ENCODE data around the gene RANBP17. TPM values are rescaled to one million over a fixed set of nuclear protein-coding genes. Genes with fewer than 3 reads are reported as not detected.
"Not testable (repeated sequence)": the region's sequence is repeated elsewhere in the genome, so short reads cannot be mapped to it uniquely, and the experiment has no call there.

The RANBP17 gene
- polyA plus RNA-seq, 4 donors, result 0.67 to 6.1 (median 1.2) TPM

- WGBS, 3 donors, result 19 to 64% (median 35%) methylated on average over 5 of the region's 5 CpGs
- FAIRE-seq (no peak), DNase-seq (peak; percentile 33 to 73)
Measured at GRCh38 chr5:170937914-170938313, 76.1 kb downstream of the RANBP17 start.

GRCh38 chr5:170939178-170939577 lies 77.4 kb downstream of the RANBP17 start:
- no peak for FAIRE-seq
- Histone ChIP-seq H3K4me3 (ENCODE audit: low read depth in 1 of 3, low read length in 3 of 3) (no peak overlapping the region), H3K36me3 (ENCODE audit: control insufficient read depth in 3 of 3, insufficient read depth in 2 of 3, low read depth in 1 of 3, low read length in 3 of 3) (no peaks in the 10 kb centered on the region), H3K27me3 (ENCODE audit: control insufficient read depth in 3 of 3, insufficient read depth in 3 of 3, low read length in 3 of 3) (no peaks in the 10 kb centered on the region), H3K4me1 (ENCODE audit: control insufficient read depth in 3 of 3, insufficient read depth in 2 of 3, low read depth in 1 of 3, low read length in 2 of 3) (no peaks in the 10 kb centered on the region), H3K9me3 (ENCODE audit: control insufficient read depth in 2 of 2, insufficient read depth in 1 of 2, low read depth in 1 of 2, low read length in 1 of 2) (no peaks in the 10 kb centered on the region), H3K27ac (ENCODE audit: low read depth in 1 of 3, low read length in 2 of 3) (no peak overlapping the region)
- DNase-seq, result no peak
- WGBS, 3 donors, result 77 to 86% (median 83%) methylated on average over 8 of the region's 8 CpGs

More at GRCh38 chr5:170937914-170938313, 76.1 kb downstream of the RANBP17 start:
- no peak overlapping the region for H3K4me3 ChIP-seq (ENCODE audit: low read depth in 1 of 3, low read length in 3 of 3)
- no peak overlapping the region for H3K27ac ChIP-seq (ENCODE audit: low read depth in 1 of 3, low read length in 2 of 3)
- H3K9me3 ChIP-seq (ENCODE audit: control insufficient read depth in 2 of 2, insufficient read depth in 1 of 2, low read depth in 1 of 2, low read length in 1 of 2), result no peaks in the 10 kb centered on the region
- H3K36me3 ChIP-seq (ENCODE audit: control insufficient read depth in 3 of 3, insufficient read depth in 2 of 3, low read depth in 1 of 3, low read length in 3 of 3), result no peaks in the 10 kb centered on the region
- no peaks in the 10 kb centered on the region for H3K27me3 ChIP-seq (ENCODE audit: control insufficient read depth in 3 of 3, insufficient read depth in 3 of 3, low read length in 3 of 3)
- no peaks in the 10 kb centered on the region for H3K4me1 ChIP-seq (ENCODE audit: control insufficient read depth in 3 of 3, insufficient read depth in 2 of 3, low read depth in 1 of 3, low read length in 2 of 3)

GRCh38 chr5:170941788-170942187 lies 80.0 kb downstream of the RANBP17 start:
- Histone ChIP-seq H3K27me3 (ENCODE audit: control insufficient read depth in 3 of 3, insufficient read depth in 3 of 3, low read length in 3 of 3) (no peaks in the 10 kb centered on the region), H3K9me3 (ENCODE audit: control insufficient read depth in 2 of 2, insufficient read depth in 1 of 2, low read depth in 1 of 2, low read length in 1 of 2) (no peaks in the 10 kb centered on the region), H3K4me1 (ENCODE audit: control insufficient read depth in 3 of 3, insufficient read depth in 2 of 3, low read depth in 1 of 3, low read length in 2 of 3) (no peaks in the 10 kb centered on the region), H3K4me3 (ENCODE audit: low read depth in 1 of 3, low read length in 3 of 3) (no peak overlapping the region), H3K36me3 (ENCODE audit: control insufficient read depth in 3 of 3, insufficient read depth in 2 of 3, low read depth in 1 of 3, low read length in 3 of 3) (no peaks in the 10 kb centered on the region), H3K27ac (ENCODE audit: low read depth in 1 of 3, low read length in 2 of 3) (no peak overlapping the region)
- DNase-seq, result no peak
- no peak for FAIRE-seq
- 92 to 94% (median 93%) methylated on average over 8 of the region's 8 CpGs for WGBS, 3 donors

GRCh38 chr5:170945275-170945674 lies 83.5 kb downstream of the RANBP17 start:
- Histone ChIP-seq H3K36me3 (ENCODE audit: control insufficient read depth in 3 of 3, insufficient read depth in 2 of 3, low read depth in 1 of 3, low read length in 3 of 3) (peaks cover 0 to 3% (median 0%) of the 10 kb centered on the region in 3 donors), H3K4me3 (ENCODE audit: low read depth in 1 of 3, low read length in 3 of 3) (no peak overlapping the region), H3K27me3 (ENCODE audit: control insufficient read depth in 3 of 3, insufficient read depth in 3 of 3, low read length in 3 of 3) (no peaks in the 10 kb centered on the region), H3K9me3 (ENCODE audit: control insufficient read depth in 2 of 2, insufficient read depth in 1 of 2, low read depth in 1 of 2, low read length in 1 of 2) (no peaks in the 10 kb centered on the region), H3K4me1 (ENCODE audit: control insufficient read depth in 3 of 3, insufficient read depth in 2 of 3, low read depth in 1 of 3, low read length in 2 of 3) (no peaks in the 10 kb centered on the region), H3K27ac (ENCODE audit: low read depth in 1 of 3, low read length in 2 of 3) (no peak overlapping the region)
- FAIRE-seq (no peak), DNase-seq (no peak)
- 76 to 85% (median 84%) methylated on average over 3 of the region's 3 CpGs for WGBS, 3 donors

GRCh38 chr5:170960567-170960966 lies 98.7 kb downstream of the RANBP17 start:
- Histone ChIP-seq H3K4me3 (ENCODE audit: low read depth in 1 of 3, low read length in 3 of 3) (no peak overlapping the region), H3K9me3 (ENCODE audit: control insufficient read depth in 2 of 2, insufficient read depth in 1 of 2, low read depth in 1 of 2, low read length in 1 of 2) (no peaks in the 10 kb centered on the region), H3K4me1 (ENCODE audit: control insufficient read depth in 3 of 3, insufficient read depth in 2 of 3, low read depth in 1 of 3, low read length in 2 of 3) (no peaks in the 10 kb centered on the region), H3K27ac (ENCODE audit: low read depth in 1 of 3, low read length in 2 of 3) (no peak overlapping the region), H3K27me3 (ENCODE audit: control insufficient read depth in 3 of 3, insufficient read depth in 3 of 3, low read length in 3 of 3) (no peaks in the 10 kb centered on the region), H3K36me3 (ENCODE audit: control insufficient read depth in 3 of 3, insufficient read depth in 2 of 3, low read depth in 1 of 3, low read length in 3 of 3) (peaks cover 0 to 3% (median 0%) of the 10 kb centered on the region in 3 donors)
- FAIRE-seq, result no peak
- 12 to 42% (median 35%) methylated on average over 3 of the region's 3 CpGs for WGBS, 3 donors
- peak in 1 of 2 donors; percentile 8 for DNase-seq

- H3K4me1 ChIP-seq (ENCODE audit: control insufficient read depth in 3 of 3, insufficient read depth in 2 of 3, low read depth in 1 of 3, low read length in 2 of 3), result no peaks in the 10 kb centered on the region
- no peaks in the 10 kb centered on the region for H3K9me3 ChIP-seq (ENCODE audit: control insufficient read depth in 2 of 2, insufficient read depth in 1 of 2, low read depth in 1 of 2, low read length in 1 of 2)
- no peak overlapping the region for H3K27ac ChIP-seq (ENCODE audit: low read depth in 1 of 3, low read length in 2 of 3)
- 81 to 88% (median 85%) methylated on average over 5 of the region's 5 CpGs for WGBS, 3 donors
- H3K27me3 ChIP-seq (ENCODE audit: control insufficient read depth in 3 of 3, insufficient read depth in 3 of 3, low read length in 3 of 3), result no peaks in the 10 kb centered on the region
- no peak for FAIRE-seq
- no peak for DNase-seq
- H3K36me3 ChIP-seq (ENCODE audit: control insufficient read depth in 3 of 3, insufficient read depth in 2 of 3, low read depth in 1 of 3, low read length in 3 of 3), result peaks cover 0 to 3% (median 0%) of the 10 kb centered on the region in 3 donors
- H3K4me3 ChIP-seq (ENCODE audit: low read depth in 1 of 3, low read length in 3 of 3), result no peak overlapping the region
Measured at GRCh38 chr5:170963521-170963920, 101.7 kb downstream of the RANBP17 start.

GRCh38 chr5:170974461-170974860 lies 112.6 kb downstream of the RANBP17 start:
- no peak for DNase-seq
- Histone ChIP-seq H3K4me1 (ENCODE audit: control insufficient read depth in 3 of 3, insufficient read depth in 2 of 3, low read depth in 1 of 3, low read length in 2 of 3) (no peaks in the 10 kb centered on the region), H3K4me3 (ENCODE audit: low read depth in 1 of 3, low read length in 3 of 3) (no peak overlapping the region), H3K9me3 (ENCODE audit: control insufficient read depth in 2 of 2, insufficient read depth in 1 of 2, low read depth in 1 of 2, low read length in 1 of 2) (peaks cover 0 to 2% of the 10 kb centered on the region in 2 donors), H3K36me3 (ENCODE audit: control insufficient read depth in 3 of 3, insufficient read depth in 2 of 3, low read depth in 1 of 3, low read length in 3 of 3) (peaks cover 0 to 4% (median 0%) of the 10 kb centered on the region in 3 donors), H3K27ac (ENCODE audit: low read depth in 1 of 3, low read length in 2 of 3) (no peak overlapping the region), H3K27me3 (ENCODE audit: control insufficient read depth in 3 of 3, insufficient read depth in 3 of 3, low read length in 3 of 3) (no peaks in the 10 kb centered on the region)
- no peak for FAIRE-seq

- not testable (repeated sequence) for H3K36me3 ChIP-seq (ENCODE audit: control insufficient read depth in 3 of 3, insufficient read depth in 2 of 3, low read depth in 1 of 3, low read length in 3 of 3); H3K27me3 ChIP-seq (ENCODE audit: control insufficient read depth in 3 of 3, insufficient read depth in 3 of 3, low read length in 3 of 3); H3K27ac ChIP-seq (ENCODE audit: low read depth in 1 of 3, low read length in 2 of 3); DNase-seq; H3K4me3 ChIP-seq (ENCODE audit: low read depth in 1 of 3, low read length in 3 of 3); H3K4me1 ChIP-seq (ENCODE audit: control insufficient read depth in 3 of 3, insufficient read depth in 2 of 3, low read depth in 1 of 3, low read length in 2 of 3); FAIRE-seq
- H3K9me3 ChIP-seq (ENCODE audit: control insufficient read depth in 2 of 2, insufficient read depth in 1 of 2, low read depth in 1 of 2, low read length in 1 of 2), result peaks cover 0 to 19% of the 10 kb centered on the region in 2 donors
- WGBS, 3 donors, result 73 to 88% (median 83%) methylated on average over 2 of the region's 2 CpGs
Measured at GRCh38 chr5:170980261-170980660, 118.4 kb downstream of the RANBP17 start.

GRCh38 chr5:170985486-170985885 lies 123.7 kb downstream of the RANBP17 start:
- DNase-seq, result no peak
- no peak for FAIRE-seq
- Histone ChIP-seq H3K4me3 (ENCODE audit: low read depth in 1 of 3, low read length in 3 of 3) (no peak overlapping the region), H3K4me1 (ENCODE audit: control insufficient read depth in 3 of 3, insufficient read depth in 2 of 3, low read depth in 1 of 3, low read length in 2 of 3) (no peaks in the 10 kb centered on the region), H3K27me3 (ENCODE audit: control insufficient read depth in 3 of 3, insufficient read depth in 3 of 3, low read length in 3 of 3) (no peaks in the 10 kb centered on the region), H3K36me3 (ENCODE audit: control insufficient read depth in 3 of 3, insufficient read depth in 2 of 3, low read depth in 1 of 3, low read length in 3 of 3) (no peaks in the 10 kb centered on the region), H3K9me3 (ENCODE audit: control insufficient read depth in 2 of 2, insufficient read depth in 1 of 2, low read depth in 1 of 2, low read length in 1 of 2) (peaks cover 0 to 9% of the 10 kb centered on the region in 2 donors), H3K27ac (ENCODE audit: low read depth in 1 of 3, low read length in 2 of 3) (no peak overlapping the region)
- 79 to 93% (median 80%) methylated on average over 1 of the region's 1 CpG for WGBS, 3 donors
